ENCODE measurements around the gene MARS1.

- no peak for TF ChIP-seq CTCF (IDR thresholded peaks at IDR 0.05)
- TF ChIP-seq POLR2A (IDR thresholded peaks at IDR 0.05; ENCODE audit: low read depth) = no peak
- no peak for TF ChIP-seq POLR2AphosphoS5 (IDR thresholded peaks at IDR 0.05)
Measured at GRCh38 chr12:57498132-57498502, 10.2 kb downstream of the MARS1 start.

All from esophagus muscularis mucosa (tissue), 3 donors.